Activated CD8-positive, alpha-beta memory T cell treated with anti-CD3 and anti-CD28 coated beads, Interleukin-2, amount 50 U/mL, for 4 hours (primary cell): Measurements from ENCODE around the gene HS6ST3.
"Not testable (repeated sequence)": the region's sequence is repeated elsewhere in the genome, so short reads cannot be mapped to it uniquely, and the experiment has no call there.

Experiments
- DNase-seq: peaks from one replicate; pipeline ENCODE4 v3.0.0-alpha.2; 2020

The HS6ST3 gene

GRCh38 chr13:96749825-96750224, 659.9 kb downstream of the HS6ST3 start:
- no peak for DNase-seq

GRCh38 chr13:96751089-96751488, 661.2 kb downstream of the HS6ST3 start:
- DNase-seq, result no peak

- DNase-seq, result no peak
These were observed 673.0 kb downstream of the HS6ST3 start for GRCh38 chr13:96762876-96763275.

- no peak for DNase-seq
These were observed 676.4 kb downstream of the HS6ST3 start for GRCh38 chr13:96766306-96766705.

- DNase-seq, result no peak
These were observed 678.6 kb downstream of the HS6ST3 start for GRCh38 chr13:96768524-96768923.

- DNase-seq, result no peak
These were observed 680.0 kb downstream of the HS6ST3 start for GRCh38 chr13:96769874-96770273.

- no peak for DNase-seq
These were observed 681.8 kb downstream of the HS6ST3 start for GRCh38 chr13:96771486-96772367.

- no peak for DNase-seq
These were observed 682.5 kb downstream of the HS6ST3 start for GRCh38 chr13:96772426-96772825.

GRCh38 chr13:96778302-96778701, 688.4 kb downstream of the HS6ST3 start:
- DNase-seq, result not testable (repeated sequence)

- no peak for DNase-seq
These were observed 689.8 kb downstream of the HS6ST3 start for GRCh38 chr13:96779691-96780090.

- DNase-seq, result no peak
These were observed 690.2 kb downstream of the HS6ST3 start for GRCh38 chr13:96780105-96780504.

- DNase-seq, result no peak
These were observed 691.2 kb downstream of the HS6ST3 start for GRCh38 chr13:96781141-96781540.

- no peak for DNase-seq
These were observed 692.3 kb downstream of the HS6ST3 start for GRCh38 chr13:96782186-96782585.

- DNase-seq, result no peak
These were observed 693.1 kb downstream of the HS6ST3 start for GRCh38 chr13:96783057-96783456.

GRCh38 chr13:96783511-96783910, 693.6 kb downstream of the HS6ST3 start:
- DNase-seq, result no peak

GRCh38 chr13:96785986-96786385, 696.1 kb downstream of the HS6ST3 start:
- no peak for DNase-seq

GRCh38 chr13:96792188-96792587, 702.3 kb downstream of the HS6ST3 start:
- no peak for DNase-seq

- DNase-seq, result no peak
These were observed 703.0 kb downstream of the HS6ST3 start for GRCh38 chr13:96792736-96793403.

- no peak for DNase-seq
These were observed 703.5 kb downstream of the HS6ST3 start for GRCh38 chr13:96793404-96793755.

- no peak for DNase-seq
These were observed 704.8 kb downstream of the HS6ST3 start for GRCh38 chr13:96794669-96795068.

GRCh38 chr13:96795670-96796069, 705.8 kb downstream of the HS6ST3 start:
- DNase-seq, result no peak

- DNase-seq, result no peak
These were observed 706.3 kb downstream of the HS6ST3 start for GRCh38 chr13:96796091-96796633.

GRCh38 chr13:96797136-96797535, 707.2 kb downstream of the HS6ST3 start:
- DNase-seq, result no peak

GRCh38 chr13:96803456-96804100, 713.7 kb downstream of the HS6ST3 start:
- DNase-seq, result no peak
